Heart left ventricle (tissue), 16 donors: ENCODE measurements around the gene RANBP3. TPM values are rescaled to one million over a fixed set of nuclear protein-coding genes. Genes with fewer than 3 reads are reported as not detected.

Experiments used
- ATAC-seq, 4 donors: fragments of 200-7000 bp; cut with Tn5 transposase; one replicate each; pipeline ENCODE4 v1.9.1; 2020 to 2022; ENCODE audit warnings: moderate library complexity in 4 of 4, mild to moderate bottlenecking in 3 of 4, moderate number of reproducible peaks in 1 of 4
- DNase-seq, 5 donors: peaks; one replicate each; pipeline ENCODE4 v3.0.0-alpha.2; 2020
- H3K27ac ChIP-seq, 12 donors: fragments of 200-600 bp; sonication (generic) in 4 of 12; one replicate each; pipeline versions ENCODE4 v1.5.0 to v1.8.0; 2016 to 2022; ENCODE audit warnings: mild to moderate bottlenecking in 2 of 12
- H3K27me3 ChIP-seq, 9 donors: fragments of 200-600 bp; sonication (generic) in 2 of 9; one replicate each; pipeline versions ENCODE4 v1.5.1 to v1.8.0; 2016 to 2022; ENCODE audit warnings: mild to moderate bottlenecking in 3 of 9
- H3K36me3 ChIP-seq, 9 donors: fragments of 200-600 bp; sonication (generic) in 2 of 9; one replicate each; pipeline versions ENCODE4 v1.5.0 to v1.8.0; 2018 to 2022; ENCODE audit warnings: mild to moderate bottlenecking in 2 of 9
- H3K4me1 ChIP-seq, 12 donors: fragments of 200-600 bp; sonication (generic) in 4 of 12; one replicate each; pipeline versions ENCODE4 v1.5.0 to v1.8.0; 2016 to 2022; ENCODE audit warnings: mild to moderate bottlenecking in 3 of 12
- H3K4me3 ChIP-seq, 12 donors: fragments of 200-600 bp; sonication (generic) in 4 of 12; one replicate each; pipeline versions ENCODE4 v1.5.0 to v1.8.0; 2017 to 2022; ENCODE audit warnings: mild to moderate bottlenecking in 9 of 12, moderate library complexity in 4 of 12
- H3K9me3 ChIP-seq, 12 donors: fragments of 200-600 bp; sonication (generic) in 4 of 12; one replicate each; pipeline versions ENCODE4 v1.5.0 to v1.8.0; 2016 to 2022; ENCODE audit warnings: mild to moderate bottlenecking in 1 of 12
- POLR2A ChIP-seq, 2 donors: fragments of 450-650 bp; IDR thresholded peaks; one replicate each; pipeline ENCODE4 v1.6.1; 2017; ENCODE audit warnings: antibody characterized with exemption in 2 of 2, mild to moderate bottlenecking in 2 of 2, moderate library complexity in 2 of 2
- WGBS, 4 donors: extraction: QIAGEN DNeasy Blood & Tissue Kit in 2 of 4; methylation state at CpG; one replicate each; pipeline versions ENCODE4 v1.1.5 to v1.1.7; 2013 to 2018; 5-methylcytosine and 5-hydroxymethylcytosine counted together
- intact Hi-C, 10 donors: fragments of 100-400 bp; cut with DNase I; formaldehyde crosslinking; loops; one replicate each; pipeline versions ENCODE4 v1.11.1 to v1.14.2; 2022
- polyA plus RNA-seq, 2 donors: library from polyadenylated mRNA; stranded (reverse); fragments of 200-250 nt; gene quantifications; one replicate each; pipeline ENCODE4 v1.2.3, GENCODE V29; 2013
- total RNA-seq, 9 donors: library from RNA; depleted of rRNA in 2 of 9; stranded (reverse); fragments of >200 nt in 2 of 9; fragmentation: NEBNext Ultra II Directional in 3 of 9; extraction: Animal tissue kit (Norgen Biotek cat#: 25700) in 3 of 9; gene quantifications; one replicate each; pipeline versions ENCODE4 v1.1.0 to v1.2.4, GENCODE V29; 2016 to 2023
- TF ChIP-seq, protein P1 (sequence below), 12 donors: fragments of 200-600 bp; sonication (generic) in 4 of 12; IDR thresholded peaks; one replicate each; pipeline versions ENCODE4 v1.5.0 to v1.8.0; 2018 to 2022; ENCODE audit warnings: antibody characterized with exemption in 12 of 12, mild to moderate bottlenecking in 5 of 12
- donor health status: ischemic (EF 13 %, LVEDD 7.1; RV severe dilation, severe dysfunction).
- donor health status: healthy with polysubstance abuse.
- donor health status: DM: no; HTN: yes; CAD: no.
- donor health status: DM: no; HTN: no; CAD: no.
- donor health status: ischemic (EF 25% LVEDD 6.9; RV normal size, moderate dysfunction).
- donor health status: ischemic (EF 25% LVEDD 5.7; RV mildly dilated, moderate dysfunction).
- donor health status: healthy.
- donor health status: DM: yes; HTN: yes; CAD: no.
- donor health status: ischemic (EF 35%, LVEDD 5.7; RV mildly dilated, moderate dysfunction).
- donor health status: nonischemic (EF 11% LVEDD 7.7; RV severe dilation, severe dysfunction).
- donor health status: DM: yes; HTN: yes; CAD: no.
- donor health status: PGD.
- donor health status: ischemic (EF 29% LVEDD 5.4; RV normal size, mild dysfunction).
- donor health status: nonischemic (EF 23%, LVEDD 6.1; RV moderate dilation, normal function).

The RANBP3 gene
- total and polyA plus RNA-seq, 11 donors: 29.4 to 80.7 (median 58.0) TPM

DNA sequence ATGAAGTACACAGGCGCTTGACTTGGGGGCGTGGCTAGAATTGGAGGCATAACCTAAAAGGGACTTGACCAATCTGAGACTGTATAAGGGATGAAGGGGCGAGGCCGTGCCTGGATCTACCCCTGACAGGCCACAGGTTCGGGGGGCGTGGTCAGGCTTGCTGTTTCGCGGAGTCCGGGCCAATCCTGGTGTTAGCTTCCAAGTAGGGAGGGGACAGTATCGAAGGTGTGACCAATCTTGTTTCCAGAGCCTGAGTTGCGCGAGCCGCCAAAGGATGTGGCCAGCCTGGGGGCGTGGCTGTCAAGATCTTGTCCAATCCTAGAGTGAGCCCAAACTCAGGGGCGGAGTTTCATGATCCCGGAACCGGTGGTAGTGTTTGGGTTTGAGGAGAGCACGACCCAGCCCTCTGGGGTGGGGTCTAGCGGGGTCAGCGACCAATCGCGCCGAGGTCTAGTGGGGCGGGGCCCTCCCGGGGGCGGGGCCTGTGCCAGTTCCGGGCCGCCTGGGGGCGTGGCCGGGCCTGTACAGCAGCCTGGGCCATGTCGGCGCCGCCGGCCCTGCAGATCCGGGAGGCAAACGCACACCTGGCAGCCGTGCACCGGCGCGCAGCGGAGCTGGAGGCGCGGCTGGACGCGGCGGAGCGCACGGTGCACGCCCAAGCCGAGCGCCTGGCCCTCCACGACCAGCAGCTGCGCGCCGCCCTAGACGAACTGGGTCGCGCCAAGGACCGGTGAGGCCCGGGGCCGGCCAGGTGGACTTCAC lies 73.4 kb downstream of the RANBP3 start, which contains the start of gene VMAC:
Gene VMAC, plus strand, starts transcription at position 521 of the 762 bp plus-strand sequence. Its CDS starts 19 bp downstream, at position 540.
- intact Hi-C loops: loop anchor here in 4 of 10 donors (1.0 to 10.0 kb wide), 6 partner anchors 50 to 470 kb away; partner anchors contain the start of genes RANBP3 (in 3 of the 4), ALKBH7 (in 1 of the 4), PSPN (in 1 of the 4) and RPL36 (in 1 of the 4)
- H3K27ac ChIP-seq: peak within 1 kb of the TSS; percentile 57 to 95 (median 91)
- H3K36me3 ChIP-seq: peaks cover 0 to 23% (median 16%) of the 10 kb centered on the region in 9 donors
- no peaks in the 10 kb centered on the region for H3K27me3 ChIP-seq
- 0 to 1% (median 0%) methylated on average over 39 to 61 of the region's 61 CpGs for WGBS, 4 donors
- no peaks in the 10 kb centered on the region for H3K9me3 ChIP-seq
- peaks cover 4 to 38% (median 23%) of the 10 kb centered on the region in 12 donors for H3K4me1 ChIP-seq
- H3K4me3 ChIP-seq: peak within 1 kb of the TSS; percentile 61 to 98 (median 86)
- ATAC-seq (peak; percentile 84 to 91 (median 90)), DNase-seq (peak; percentile 100)
- peak in 1 of 2 donors; percentile 70 for TF ChIP-seq POLR2A (IDR thresholded peaks at IDR 0.05)
- TF ChIP-seq, protein P1, sequence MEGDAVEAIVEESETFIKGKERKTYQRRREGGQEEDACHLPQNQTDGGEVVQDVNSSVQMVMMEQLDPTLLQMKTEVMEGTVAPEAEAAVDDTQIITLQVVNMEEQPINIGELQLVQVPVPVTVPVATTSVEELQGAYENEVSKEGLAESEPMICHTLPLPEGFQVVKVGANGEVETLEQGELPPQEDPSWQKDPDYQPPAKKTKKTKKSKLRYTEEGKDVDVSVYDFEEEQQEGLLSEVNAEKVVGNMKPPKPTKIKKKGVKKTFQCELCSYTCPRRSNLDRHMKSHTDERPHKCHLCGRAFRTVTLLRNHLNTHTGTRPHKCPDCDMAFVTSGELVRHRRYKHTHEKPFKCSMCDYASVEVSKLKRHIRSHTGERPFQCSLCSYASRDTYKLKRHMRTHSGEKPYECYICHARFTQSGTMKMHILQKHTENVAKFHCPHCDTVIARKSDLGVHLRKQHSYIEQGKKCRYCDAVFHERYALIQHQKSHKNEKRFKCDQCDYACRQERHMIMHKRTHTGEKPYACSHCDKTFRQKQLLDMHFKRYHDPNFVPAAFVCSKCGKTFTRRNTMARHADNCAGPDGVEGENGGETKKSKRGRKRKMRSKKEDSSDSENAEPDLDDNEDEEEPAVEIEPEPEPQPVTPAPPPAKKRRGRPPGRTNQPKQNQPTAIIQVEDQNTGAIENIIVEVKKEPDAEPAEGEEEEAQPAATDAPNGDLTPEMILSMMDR (IDR thresholded peaks at IDR 0.05): no peak

DNA sequence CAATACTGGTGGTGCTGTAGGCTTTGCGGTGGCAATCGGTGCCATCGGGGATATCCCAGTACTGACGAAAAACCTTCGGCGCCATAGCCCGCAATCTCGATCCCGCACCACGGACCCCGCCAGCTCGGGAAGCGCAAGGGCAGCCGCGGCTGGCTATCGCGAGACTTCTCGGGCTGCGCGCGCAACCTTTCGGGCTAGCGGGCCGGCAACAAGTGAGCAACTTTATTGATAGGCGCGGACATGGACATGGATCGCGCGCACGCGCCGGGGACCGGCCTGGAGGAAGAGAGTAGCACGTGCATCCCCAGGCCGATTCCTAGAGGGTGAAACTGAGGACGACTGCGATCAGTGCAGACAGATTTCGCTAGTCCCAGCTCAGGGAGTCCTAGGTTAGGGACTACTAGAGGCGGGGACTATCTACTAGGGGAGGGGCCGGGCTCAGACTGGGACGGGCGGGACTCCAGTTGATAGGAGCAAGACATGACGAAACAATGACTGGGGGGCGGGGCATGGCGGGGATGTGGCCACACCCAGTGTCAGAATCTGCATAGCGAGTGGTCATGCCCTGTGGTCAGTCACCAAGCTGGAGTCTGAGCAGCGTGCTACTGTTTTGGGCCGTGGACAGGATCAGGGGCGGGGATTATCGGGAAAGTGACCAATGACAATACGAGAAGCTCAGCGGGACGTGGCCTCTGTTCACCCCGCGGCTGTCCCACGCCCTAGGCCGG lies 74.2 kb downstream of the RANBP3 start, which contains the start of gene NDUFA11:
Gene NDUFA11, minus strand, starts transcription at position 167 of the 728 bp plus-strand sequence. Its CDS starts 82 bp downstream, at position 85.
- H3K27me3 ChIP-seq: no peaks in the 10 kb centered on the region
- peaks cover 0 to 16% (median 9%) of the 10 kb centered on the region in 9 donors for H3K36me3 ChIP-seq
- TF ChIP-seq, protein P1 (IDR thresholded peaks at IDR 0.05): no peak
- TF ChIP-seq POLR2A (IDR thresholded peaks at IDR 0.05): peak; percentile 50 to 86
- H3K9me3 ChIP-seq: no peaks in the 10 kb centered on the region
- intact Hi-C loops: loop anchor here in 4 of 10 donors (1.0 to 10.0 kb wide), 6 partner anchors 51 to 471 kb away; partner anchors contain the start of genes RANBP3 (in 3 of the 4), ALKBH7 (in 1 of the 4), PSPN (in 1 of the 4) and RPL36 (in 1 of the 4)
- H3K4me1 ChIP-seq: peaks cover 4 to 38% (median 23%) of the 10 kb centered on the region in 12 donors
- DNase-seq: peak; percentile 97 to 99 (median 98)
- 0% methylated on average over 34 to 57 of the region's 57 CpGs for WGBS, 4 donors
- peak within 1 kb of the TSS; percentile 61 to 98 (median 86) for H3K4me3 ChIP-seq
- peak; percentile 82 to 84 (median 84) for ATAC-seq
- H3K27ac ChIP-seq: peak within 1 kb of the TSS; percentile 57 to 95 (median 91)

DNA sequence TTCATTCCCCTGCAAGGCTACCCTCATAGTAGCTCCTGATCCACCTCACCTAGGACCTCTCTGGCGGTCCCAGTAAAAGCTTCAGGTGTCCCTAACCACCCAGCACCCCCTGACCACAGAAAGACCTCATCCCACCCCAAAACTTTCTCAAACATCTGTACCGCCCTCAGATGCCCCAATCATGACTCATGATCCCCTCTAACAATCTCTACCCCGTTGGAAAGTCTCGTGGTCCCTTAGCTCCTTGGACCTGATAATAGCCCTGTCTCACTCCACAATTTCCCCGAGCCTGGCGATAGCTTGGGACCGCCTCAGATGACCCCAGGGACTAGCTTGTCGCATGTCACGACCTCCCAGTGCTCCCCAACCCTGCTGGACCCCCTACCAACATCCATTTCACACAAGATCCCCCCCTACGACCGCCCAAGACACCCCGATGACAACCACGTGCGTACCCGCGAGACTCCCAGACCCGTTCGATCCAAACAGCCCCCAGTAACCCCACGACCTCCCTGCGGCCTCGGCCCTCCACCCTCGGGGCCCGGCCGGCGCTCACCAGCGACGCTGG lies 74.8 kb downstream of the RANBP3 start:
- ATAC-seq (no peak), DNase-seq (no peak)
- peaks cover 0 to 12% (median 8%) of the 10 kb centered on the region in 9 donors for H3K36me3 ChIP-seq
- 0 to 1% (median 1%) methylated on average over 27 of the region's 27 CpGs for WGBS, 4 donors
- peak overlapping the region; percentile 57 to 95 (median 91) for H3K27ac ChIP-seq
- peaks cover 4 to 38% (median 23%) of the 10 kb centered on the region in 12 donors for H3K4me1 ChIP-seq
- intact Hi-C loops: loop anchor here in 4 of 10 donors (5.0 to 10.0 kb wide), 4 partner anchors 72 to 472 kb away; partner anchors contain the start of genes RANBP3 (in 2 of the 4), ALKBH7 (in 1 of the 4), PSPN (in 1 of the 4) and RPL36 (in 1 of the 4)
- no peaks in the 10 kb centered on the region for H3K27me3 ChIP-seq
- H3K4me3 ChIP-seq: peak overlapping the region; percentile 61 to 98 (median 86)
- TF ChIP-seq, protein P1 (IDR thresholded peaks at IDR 0.05): no peak
- no peak for TF ChIP-seq POLR2A (IDR thresholded peaks at IDR 0.05)
- H3K9me3 ChIP-seq: no peaks in the 10 kb centered on the region
